Liver (tissue), 3 donors: ENCODE data around the gene SLC7A10.

Source experiments
- FOXA1 ChIP-seq: IDR thresholded peaks from 2 replicates; pipeline ENCODE4 v1.6.1; 2016; ENCODE audit warnings: antibody characterized with exemption
- RAD21 ChIP-seq, 2 donors: IDR thresholded peaks; 2 replicates each; pipeline ENCODE4 v1.6.1; 2016; ENCODE audit warnings: antibody characterized with exemption in 2 of 2, mild to moderate bottlenecking in 2 of 2
- TF ChIP-seq, protein P1 (sequence below): fragments of 150-350 bp; IDR thresholded peaks from 2 replicates; pipeline ENCODE4 v1.5.1; 2017; ENCODE audit warnings: improper control_type of control experiment, low read depth, low read length; ENCODE audit not compliant: missing input control
- TF ChIP-seq, protein P2 (sequence below): IDR thresholded peaks from 2 replicates; pipeline ENCODE4 v1.6.1; 2016; ENCODE audit warnings: antibody characterized with exemption
- TF ChIP-seq, protein P3 (sequence below): IDR thresholded peaks from 2 replicates; pipeline ENCODE4 v1.6.1; 2016; ENCODE audit warnings: antibody characterized with exemption
- donor health status: healthy.
- donor health status: healthy.

DNA sequence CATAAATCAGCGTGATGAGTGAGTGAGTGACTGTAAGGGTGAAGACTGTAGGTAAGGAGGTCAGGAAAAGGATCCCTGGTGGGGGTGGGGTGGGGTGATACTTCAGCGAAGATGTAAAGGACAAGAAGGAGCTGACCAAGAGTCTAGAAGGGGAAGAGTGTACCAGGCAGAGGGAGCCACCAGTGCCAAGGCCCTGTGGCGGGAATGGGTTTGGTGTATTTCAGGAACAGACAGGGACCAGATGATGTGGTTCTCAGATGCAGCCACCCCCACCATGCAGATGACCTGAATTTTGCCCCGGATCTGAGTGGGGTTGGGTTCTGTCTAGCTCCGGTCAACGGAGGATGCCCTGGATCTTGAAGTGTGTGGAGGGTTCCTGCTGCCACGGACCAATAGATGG is 30.1 kb upstream of the SLC7A10 start:
- TF ChIP-seq, protein P1, sequence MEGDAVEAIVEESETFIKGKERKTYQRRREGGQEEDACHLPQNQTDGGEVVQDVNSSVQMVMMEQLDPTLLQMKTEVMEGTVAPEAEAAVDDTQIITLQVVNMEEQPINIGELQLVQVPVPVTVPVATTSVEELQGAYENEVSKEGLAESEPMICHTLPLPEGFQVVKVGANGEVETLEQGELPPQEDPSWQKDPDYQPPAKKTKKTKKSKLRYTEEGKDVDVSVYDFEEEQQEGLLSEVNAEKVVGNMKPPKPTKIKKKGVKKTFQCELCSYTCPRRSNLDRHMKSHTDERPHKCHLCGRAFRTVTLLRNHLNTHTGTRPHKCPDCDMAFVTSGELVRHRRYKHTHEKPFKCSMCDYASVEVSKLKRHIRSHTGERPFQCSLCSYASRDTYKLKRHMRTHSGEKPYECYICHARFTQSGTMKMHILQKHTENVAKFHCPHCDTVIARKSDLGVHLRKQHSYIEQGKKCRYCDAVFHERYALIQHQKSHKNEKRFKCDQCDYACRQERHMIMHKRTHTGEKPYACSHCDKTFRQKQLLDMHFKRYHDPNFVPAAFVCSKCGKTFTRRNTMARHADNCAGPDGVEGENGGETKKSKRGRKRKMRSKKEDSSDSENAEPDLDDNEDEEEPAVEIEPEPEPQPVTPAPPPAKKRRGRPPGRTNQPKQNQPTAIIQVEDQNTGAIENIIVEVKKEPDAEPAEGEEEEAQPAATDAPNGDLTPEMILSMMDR: no peak
- TF ChIP-seq RAD21 (IDR thresholded peaks at IDR 0.05) (no peak), FOXA1 (no peak)
- TF ChIP-seq, protein P2, sequence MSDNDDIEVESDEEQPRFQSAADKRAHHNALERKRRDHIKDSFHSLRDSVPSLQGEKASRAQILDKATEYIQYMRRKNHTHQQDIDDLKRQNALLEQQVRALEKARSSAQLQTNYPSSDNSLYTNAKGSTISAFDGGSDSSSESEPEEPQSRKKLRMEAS: no peak
- TF ChIP-seq, protein P3, sequence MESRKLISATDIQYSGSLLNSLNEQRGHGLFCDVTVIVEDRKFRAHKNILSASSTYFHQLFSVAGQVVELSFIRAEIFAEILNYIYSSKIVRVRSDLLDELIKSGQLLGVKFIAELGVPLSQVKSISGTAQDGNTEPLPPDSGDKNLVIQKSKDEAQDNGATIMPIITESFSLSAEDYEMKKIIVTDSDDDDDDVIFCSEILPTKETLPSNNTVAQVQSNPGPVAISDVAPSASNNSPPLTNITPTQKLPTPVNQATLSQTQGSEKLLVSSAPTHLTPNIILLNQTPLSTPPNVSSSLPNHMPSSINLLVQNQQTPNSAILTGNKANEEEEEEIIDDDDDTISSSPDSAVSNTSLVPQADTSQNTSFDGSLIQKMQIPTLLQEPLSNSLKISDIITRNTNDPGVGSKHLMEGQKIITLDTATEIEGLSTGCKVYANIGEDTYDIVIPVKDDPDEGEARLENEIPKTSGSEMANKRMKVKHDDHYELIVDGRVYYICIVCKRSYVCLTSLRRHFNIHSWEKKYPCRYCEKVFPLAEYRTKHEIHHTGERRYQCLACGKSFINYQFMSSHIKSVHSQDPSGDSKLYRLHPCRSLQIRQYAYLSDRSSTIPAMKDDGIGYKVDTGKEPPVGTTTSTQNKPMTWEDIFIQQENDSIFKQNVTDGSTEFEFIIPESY: no peak
